ENCODE results near the gene ZNF609. TPM values are rescaled to one million over a fixed set of nuclear protein-coding genes. Genes with fewer than 3 reads are reported as not detected.

The ZNF609 gene
- total and polyA plus RNA-seq, 7 donors, result 4.8 to 35.2 (median 29.6) TPM

GRCh38 chr15:64500695-64501395, 40.5 kb downstream of the ZNF609 start:
- no peak for DNase-seq
- intact Hi-C loops (cut with DNase I), result loop anchor here (5.0 kb wide), 1 partner anchor 39 kb away; the partner anchor contains the start of gene ZNF609
- H3K4me1 ChIP-seq, result peaks cover 0 to 70% (median 62%) of the 10 kb centered on the region in 4 donors

DNA sequence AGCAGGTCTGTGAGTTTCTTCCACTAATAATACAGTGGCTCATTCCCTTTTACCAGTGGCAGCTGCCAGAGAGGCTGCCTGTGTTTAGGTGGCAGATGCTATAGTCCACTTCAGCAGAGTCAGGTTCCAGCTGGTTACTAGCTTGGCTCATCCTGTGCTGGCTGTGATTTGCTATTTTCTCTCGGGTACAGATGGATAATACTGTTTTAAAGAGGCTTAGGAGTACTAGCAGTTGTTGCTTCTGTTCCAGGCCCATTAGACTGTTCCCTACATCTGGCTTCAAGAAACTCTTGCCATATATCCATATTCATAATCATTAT, 41.0 kb downstream of the ZNF609 start:
- H3K27ac ChIP-seq, result peak overlapping the region in 3 of 4 donors; percentile 66 to 74 (median 73)
- 75 to 92% methylated on average over 1 of the region's 1 CpG for WGBS, 2 donors
- no peak for DNase-seq
- H3K4me3 ChIP-seq, result no peak overlapping the region
- H3K36me3 ChIP-seq, result peaks cover 0 to 16% (median 5%) of the 10 kb centered on the region in 4 donors
- peaks cover 0 to 65% (median 58%) of the 10 kb centered on the region in 4 donors for H3K4me1 ChIP-seq
- intact Hi-C loops (cut with DNase I), result loop anchor here (5.0 kb wide), 1 partner anchor 39 kb away; the partner anchor contains the start of gene ZNF609
- H3K9me3 ChIP-seq, result no peaks in the 10 kb centered on the region
- TF ChIP-seq POLR2AphosphoS5 (IDR thresholded peaks at IDR 0.05), result no peak
- no peak for TF ChIP-seq POLR2A (IDR thresholded peaks at IDR 0.05)
- TF ChIP-seq EP300 (IDR thresholded peaks at IDR 0.05), result no peak
- TF ChIP-seq, protein P1, sequence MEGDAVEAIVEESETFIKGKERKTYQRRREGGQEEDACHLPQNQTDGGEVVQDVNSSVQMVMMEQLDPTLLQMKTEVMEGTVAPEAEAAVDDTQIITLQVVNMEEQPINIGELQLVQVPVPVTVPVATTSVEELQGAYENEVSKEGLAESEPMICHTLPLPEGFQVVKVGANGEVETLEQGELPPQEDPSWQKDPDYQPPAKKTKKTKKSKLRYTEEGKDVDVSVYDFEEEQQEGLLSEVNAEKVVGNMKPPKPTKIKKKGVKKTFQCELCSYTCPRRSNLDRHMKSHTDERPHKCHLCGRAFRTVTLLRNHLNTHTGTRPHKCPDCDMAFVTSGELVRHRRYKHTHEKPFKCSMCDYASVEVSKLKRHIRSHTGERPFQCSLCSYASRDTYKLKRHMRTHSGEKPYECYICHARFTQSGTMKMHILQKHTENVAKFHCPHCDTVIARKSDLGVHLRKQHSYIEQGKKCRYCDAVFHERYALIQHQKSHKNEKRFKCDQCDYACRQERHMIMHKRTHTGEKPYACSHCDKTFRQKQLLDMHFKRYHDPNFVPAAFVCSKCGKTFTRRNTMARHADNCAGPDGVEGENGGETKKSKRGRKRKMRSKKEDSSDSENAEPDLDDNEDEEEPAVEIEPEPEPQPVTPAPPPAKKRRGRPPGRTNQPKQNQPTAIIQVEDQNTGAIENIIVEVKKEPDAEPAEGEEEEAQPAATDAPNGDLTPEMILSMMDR (IDR thresholded peaks at IDR 0.05), result no peak
- no peaks in the 10 kb centered on the region for H3K27me3 ChIP-seq

More at GRCh38 chr15:64500695-64501395, 40.5 kb downstream of the ZNF609 start:
- 53 to 65% methylated on average over 3 of the region's 3 CpGs for WGBS, 2 donors
- TF ChIP-seq, protein P1 (IDR thresholded peaks at IDR 0.05), result no peak
- no peak for TF ChIP-seq POLR2AphosphoS5 (IDR thresholded peaks at IDR 0.05)
- no peak for TF ChIP-seq POLR2A (IDR thresholded peaks at IDR 0.05)
- TF ChIP-seq EP300 (IDR thresholded peaks at IDR 0.05), result no peak
- no peaks in the 10 kb centered on the region for H3K27me3 ChIP-seq
- no peaks in the 10 kb centered on the region for H3K9me3 ChIP-seq
- no peak overlapping the region for H3K4me3 ChIP-seq
- H3K36me3 ChIP-seq, result peaks cover 0 to 16% (median 5%) of the 10 kb centered on the region in 4 donors
- H3K27ac ChIP-seq, result peak overlapping the region in 3 of 4 donors; percentile 66 to 74 (median 73)

DNA sequence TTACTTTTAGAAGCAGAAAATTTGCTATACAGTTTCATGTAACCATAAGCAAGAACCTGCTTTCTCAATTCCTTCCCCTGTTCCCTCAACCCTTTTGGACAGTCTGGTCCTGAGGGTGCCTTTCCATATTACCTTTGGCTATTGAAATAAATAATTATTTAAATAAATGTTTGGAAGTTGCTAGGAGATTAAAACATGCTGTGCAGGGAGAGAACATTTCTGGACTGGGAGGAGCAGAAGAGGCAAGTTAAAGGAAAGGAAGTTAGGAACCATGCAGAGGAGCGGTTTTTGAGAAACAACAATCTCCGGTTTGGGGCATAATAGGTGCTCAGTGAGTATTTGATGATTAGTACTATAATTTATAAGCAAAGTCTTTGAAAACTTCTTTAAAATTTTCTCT, 41.8 kb downstream of the ZNF609 start:
- Histone ChIP-seq H3K9me3 (no peaks in the 10 kb centered on the region), H3K36me3 (peaks cover 0 to 16% (median 5%) of the 10 kb centered on the region in 4 donors), H3K4me1 (peaks cover 0 to 64% (median 61%) of the 10 kb centered on the region in 4 donors), H3K27ac (peak overlapping the region; percentile 65 to 74 (median 70)), H3K27me3 (no peaks in the 10 kb centered on the region), H3K4me3 (no peak overlapping the region)
- intact Hi-C loops (cut with DNase I), result loop anchor here (5.0 kb wide), 1 partner anchor 40 kb away; the partner anchor contains the start of gene ZNF609
- no peak for TF ChIP-seq POLR2AphosphoS5 (IDR thresholded peaks at IDR 0.05)
- no peak for TF ChIP-seq EP300 (IDR thresholded peaks at IDR 0.05)
- TF ChIP-seq, protein P1 (IDR thresholded peaks at IDR 0.05), result no peak
- TF ChIP-seq POLR2A (IDR thresholded peaks at IDR 0.05), result no peak
- WGBS, 2 donors, result 67 to 85% methylated on average over 2 of the region's 2 CpGs
- no peak for DNase-seq

- Histone ChIP-seq H3K4me3 (no peak overlapping the region), H3K9me3 (no peaks in the 10 kb centered on the region), H3K36me3 (peaks cover 0 to 16% (median 5%) of the 10 kb centered on the region in 4 donors), H3K4me1 (peaks cover 0 to 68% (median 63%) of the 10 kb centered on the region in 4 donors), H3K27ac (peak overlapping the region; percentile 65 to 74 (median 70)), H3K27me3 (no peaks in the 10 kb centered on the region)
- no peak for DNase-seq
- WGBS, 2 donors, result 73 to 86% methylated on average over 3 of the region's 3 CpGs
- TF ChIP-seq EP300 (IDR thresholded peaks at IDR 0.05) (no peak), POLR2AphosphoS5 (IDR thresholded peaks at IDR 0.05) (no peak), POLR2A (IDR thresholded peaks at IDR 0.05) (no peak)
- TF ChIP-seq, protein P1 (IDR thresholded peaks at IDR 0.05), result no peak
- intact Hi-C loops (cut with DNase I), result loop anchor here (5.0 kb wide), 1 partner anchor 40 kb away; the partner anchor contains the start of gene ZNF609
Observed at GRCh38 chr15:64502551-64502950, 42.2 kb downstream of the ZNF609 start.

All from sigmoid colon (tissue), 7 donors.